ENCODE measurements around the gene TUB. TPM values are rescaled to one million over a fixed set of nuclear protein-coding genes. Genes with fewer than 3 reads are reported as not detected.

Gene TUB
- total RNA-seq, 1 donor from 2014 or later = 3.3 TPM

- no peak for DNase-seq (ENCODE audit: low read depth)
- Histone ChIP-seq H3K4me3 (ENCODE audit: low read depth, low read length) (no peak overlapping the region), H3K36me3 (ENCODE audit: control insufficient read depth, insufficient read depth, low read length) (no peaks in the 10 kb centered on the region), H3K27me3 (ENCODE audit: control insufficient read depth, insufficient read depth, low read length) (peaks cover 36% of the 10 kb centered on the region)
- TF ChIP-seq, protein P1, sequence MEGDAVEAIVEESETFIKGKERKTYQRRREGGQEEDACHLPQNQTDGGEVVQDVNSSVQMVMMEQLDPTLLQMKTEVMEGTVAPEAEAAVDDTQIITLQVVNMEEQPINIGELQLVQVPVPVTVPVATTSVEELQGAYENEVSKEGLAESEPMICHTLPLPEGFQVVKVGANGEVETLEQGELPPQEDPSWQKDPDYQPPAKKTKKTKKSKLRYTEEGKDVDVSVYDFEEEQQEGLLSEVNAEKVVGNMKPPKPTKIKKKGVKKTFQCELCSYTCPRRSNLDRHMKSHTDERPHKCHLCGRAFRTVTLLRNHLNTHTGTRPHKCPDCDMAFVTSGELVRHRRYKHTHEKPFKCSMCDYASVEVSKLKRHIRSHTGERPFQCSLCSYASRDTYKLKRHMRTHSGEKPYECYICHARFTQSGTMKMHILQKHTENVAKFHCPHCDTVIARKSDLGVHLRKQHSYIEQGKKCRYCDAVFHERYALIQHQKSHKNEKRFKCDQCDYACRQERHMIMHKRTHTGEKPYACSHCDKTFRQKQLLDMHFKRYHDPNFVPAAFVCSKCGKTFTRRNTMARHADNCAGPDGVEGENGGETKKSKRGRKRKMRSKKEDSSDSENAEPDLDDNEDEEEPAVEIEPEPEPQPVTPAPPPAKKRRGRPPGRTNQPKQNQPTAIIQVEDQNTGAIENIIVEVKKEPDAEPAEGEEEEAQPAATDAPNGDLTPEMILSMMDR (IDR thresholded peaks at IDR 0.05; ENCODE audit: insufficient read depth, low read length, poor library complexity, severe bottlenecking) = no peak
These were observed 2.0 kb downstream of the TUB start for GRCh38 chr11:8083088-8083395.

- TF ChIP-seq, protein P1 (IDR thresholded peaks at IDR 0.05; ENCODE audit: insufficient read depth, low read length, poor library complexity, severe bottlenecking) = no peak
- no peaks in the 10 kb centered on the region for H3K36me3 ChIP-seq (ENCODE audit: control insufficient read depth, insufficient read depth, low read length)
These were observed 2.9 kb downstream of the TUB start for GRCh38 chr11:8083871-8084281.

DNA sequence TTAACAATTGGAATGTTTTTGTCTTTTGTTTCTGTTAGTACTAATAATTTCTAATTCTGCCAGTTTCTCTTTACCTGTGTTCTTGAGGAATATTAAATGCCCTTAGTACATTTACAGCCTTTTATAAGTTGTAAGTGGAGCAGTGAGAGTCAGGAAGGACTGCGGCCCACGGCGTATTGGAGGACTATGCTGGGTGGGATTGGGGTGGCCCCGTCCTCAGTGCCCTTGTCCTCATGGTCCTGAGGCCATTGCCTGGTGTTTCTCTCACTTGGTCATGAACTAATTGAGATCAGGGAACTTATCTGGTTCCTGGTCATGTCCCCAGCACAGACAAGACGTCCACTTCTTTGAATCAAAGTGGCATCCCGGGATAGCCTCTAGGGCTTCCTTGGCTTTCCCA lies 3.3 kb downstream of the TUB start:
- no peaks in the 10 kb centered on the region for H3K36me3 ChIP-seq (ENCODE audit: control insufficient read depth, insufficient read depth, low read length)

More at GRCh38 chr11:8083871-8084281, 2.9 kb downstream of the TUB start:
- H3K4me3 ChIP-seq (ENCODE audit: low read depth, low read length) = no peak overlapping the region
- DNase-seq (ENCODE audit: low read depth) = no peak
- peaks cover 36% of the 10 kb centered on the region for H3K27me3 ChIP-seq (ENCODE audit: control insufficient read depth, insufficient read depth, low read length)

GRCh38 chr11:8085011-8085645 lies 4.1 kb downstream of the TUB start:
- H3K27me3 ChIP-seq (ENCODE audit: control insufficient read depth, insufficient read depth, low read length) = peaks cover 34% of the 10 kb centered on the region
- TF ChIP-seq, protein P1 (IDR thresholded peaks at IDR 0.05; ENCODE audit: insufficient read depth, low read length, poor library complexity, severe bottlenecking) = no peak
- H3K4me3 ChIP-seq (ENCODE audit: low read depth, low read length) = no peak overlapping the region
- DNase-seq (ENCODE audit: low read depth) = no peak
- no peaks in the 10 kb centered on the region for H3K36me3 ChIP-seq (ENCODE audit: control insufficient read depth, insufficient read depth, low read length)

More for the DNA sequence above, 3.3 kb downstream of the TUB start:
- TF ChIP-seq, protein P1 (IDR thresholded peaks at IDR 0.05; ENCODE audit: insufficient read depth, low read length, poor library complexity, severe bottlenecking) = no peak
- Histone ChIP-seq H3K27me3 (ENCODE audit: control insufficient read depth, insufficient read depth, low read length) (peaks cover 36% of the 10 kb centered on the region), H3K4me3 (ENCODE audit: low read depth, low read length) (no peak overlapping the region)
- DNase-seq (ENCODE audit: low read depth) = no peak

- H3K4me3 ChIP-seq (ENCODE audit: low read depth, low read length) = no peak overlapping the region
- peaks cover 25% of the 10 kb centered on the region for H3K27me3 ChIP-seq (ENCODE audit: control insufficient read depth, insufficient read depth, low read length)
- TF ChIP-seq, protein P1 (IDR thresholded peaks at IDR 0.05; ENCODE audit: insufficient read depth, low read length, poor library complexity, severe bottlenecking) = no peak
- no peaks in the 10 kb centered on the region for H3K36me3 ChIP-seq (ENCODE audit: control insufficient read depth, insufficient read depth, low read length)
- no peak for DNase-seq (ENCODE audit: low read depth)
These were observed 5.0 kb downstream of the TUB start for GRCh38 chr11:8086001-8086479.

DNA sequence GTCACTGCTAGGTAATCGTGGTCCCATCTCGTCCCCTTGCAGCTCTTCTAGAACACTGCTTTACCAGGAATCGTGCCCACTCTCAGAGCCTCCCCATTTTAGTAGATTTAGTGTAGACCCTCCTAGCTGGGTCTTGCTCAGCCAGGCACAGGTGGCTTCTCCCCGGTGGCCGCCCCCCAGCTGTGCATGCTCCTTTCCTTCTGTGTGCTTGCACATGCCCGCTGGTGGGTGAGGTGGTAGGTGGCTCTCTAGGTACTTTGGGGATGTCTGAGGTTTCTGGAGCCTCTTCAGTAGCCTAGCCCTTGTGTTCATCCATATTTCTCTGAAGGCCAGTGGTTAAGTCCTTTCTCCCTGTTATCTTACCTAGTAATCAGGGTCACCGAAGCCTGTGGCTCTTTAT lies 5.6 kb downstream of the TUB start:
- no peaks in the 10 kb centered on the region for H3K36me3 ChIP-seq (ENCODE audit: control insufficient read depth, insufficient read depth, low read length)
- no peak for DNase-seq (ENCODE audit: low read depth)

More for the DNA sequence above, 5.6 kb downstream of the TUB start:
- Histone ChIP-seq H3K27me3 (ENCODE audit: control insufficient read depth, insufficient read depth, low read length) (peaks cover 23% of the 10 kb centered on the region), H3K4me3 (ENCODE audit: low read depth, low read length) (no peak overlapping the region)
- TF ChIP-seq, protein P1 (IDR thresholded peaks at IDR 0.05; ENCODE audit: insufficient read depth, low read length, poor library complexity, severe bottlenecking) = no peak

All from kidney epithelial cell (primary cell).